HG03175 (cell line): ENCODE data around the gene PLEKHG3.

Experiments used
- ATAC-seq: cut with Tn5 transposase; IDR thresholded peaks from one replicate; pipeline ENCODE4 v1.9.1; 2021; ENCODE audit warnings: mild to moderate bottlenecking, moderate library complexity; ENCODE audit not compliant: unreplicated experiment

The PLEKHG3 gene

GRCh38 chr14:64725261-64725815 is 21.1 kb downstream of the PLEKHG3 start:
- ATAC-seq, result no peak

DNA sequence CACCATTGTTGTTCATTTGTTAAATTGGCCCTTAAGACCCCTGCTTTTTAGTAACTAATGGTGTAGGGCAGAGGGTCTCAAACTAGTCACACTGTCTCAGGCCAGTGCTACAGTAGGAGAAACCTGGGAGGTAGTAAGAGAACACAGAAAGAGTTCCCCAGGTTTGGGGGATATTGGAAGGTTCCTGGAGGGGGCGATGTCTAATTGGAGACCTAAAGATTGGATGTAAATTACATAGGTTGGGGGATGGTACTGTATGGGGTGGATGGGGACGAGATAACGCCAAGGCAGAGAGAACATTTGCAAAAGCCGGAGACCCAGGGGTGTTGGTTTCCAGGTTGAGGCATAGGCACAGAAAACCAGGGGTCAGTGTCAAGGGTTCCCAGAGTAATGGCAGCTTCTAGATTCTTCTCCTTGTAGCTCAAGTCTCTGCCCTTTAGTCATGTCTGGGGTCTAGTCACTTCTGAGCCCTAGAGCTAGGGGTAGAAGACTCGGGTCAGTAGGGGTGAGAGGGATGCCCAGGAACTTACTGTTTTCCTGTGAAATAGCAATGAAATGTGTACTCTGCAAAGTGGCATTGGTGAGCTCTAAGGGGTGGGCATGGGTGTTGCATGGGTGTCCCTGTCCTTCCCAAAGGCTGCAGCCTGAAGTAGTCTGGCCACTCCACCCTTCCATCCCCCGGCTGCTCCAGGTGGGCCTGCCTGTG is 21.8 kb downstream of the PLEKHG3 start:
- no peak for ATAC-seq

DNA sequence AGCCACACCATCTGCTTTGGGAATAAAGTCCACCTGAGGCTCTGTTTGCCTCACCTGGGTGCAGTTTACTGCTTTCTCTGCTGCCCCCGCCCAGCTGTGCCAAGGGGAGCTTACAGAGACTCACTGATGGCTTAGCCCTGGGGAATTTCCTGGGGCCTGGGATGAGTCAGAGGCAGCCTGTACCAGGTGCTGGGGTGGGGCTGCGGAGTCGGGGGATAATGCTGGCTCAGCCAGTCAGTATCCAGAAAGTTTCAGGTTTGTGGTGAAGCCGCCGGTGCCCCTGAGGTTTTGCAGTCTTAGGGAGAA is 22.3 kb downstream of the PLEKHG3 start:
- ATAC-seq, result no peak

DNA sequence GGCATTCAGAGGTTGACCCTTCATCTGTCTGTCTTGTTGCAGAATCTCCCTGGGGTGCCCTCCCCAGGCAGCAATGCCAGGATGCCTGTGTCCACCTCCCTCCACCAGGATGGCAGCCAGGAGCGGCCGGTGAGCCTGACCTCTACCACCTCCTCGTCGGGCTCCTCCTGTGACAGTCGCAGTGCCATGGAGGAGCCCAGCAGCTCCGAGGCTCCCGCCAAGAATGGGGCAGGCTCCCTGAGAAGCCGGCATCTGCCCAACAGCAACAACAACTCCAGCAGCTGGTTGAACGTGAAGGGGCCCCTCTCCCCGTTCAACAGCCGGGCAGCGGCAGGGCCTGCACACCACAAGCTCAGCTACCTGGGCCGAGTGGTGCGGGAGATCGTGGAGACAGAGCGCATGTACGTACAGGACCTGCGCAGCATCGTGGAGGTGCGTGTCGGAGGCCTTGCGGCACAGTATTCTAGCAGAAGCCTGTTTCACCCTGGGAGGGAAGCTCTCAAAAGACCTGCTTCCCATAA is 23.4 kb downstream of the PLEKHG3 start:
- ATAC-seq, result no peak

GRCh38 chr14:64728106-64728505 is 23.9 kb downstream of the PLEKHG3 start:
- ATAC-seq, result no peak

- ATAC-seq, result no peak
Observed at GRCh38 chr14:64728856-64729255, 24.6 kb downstream of the PLEKHG3 start.

DNA sequence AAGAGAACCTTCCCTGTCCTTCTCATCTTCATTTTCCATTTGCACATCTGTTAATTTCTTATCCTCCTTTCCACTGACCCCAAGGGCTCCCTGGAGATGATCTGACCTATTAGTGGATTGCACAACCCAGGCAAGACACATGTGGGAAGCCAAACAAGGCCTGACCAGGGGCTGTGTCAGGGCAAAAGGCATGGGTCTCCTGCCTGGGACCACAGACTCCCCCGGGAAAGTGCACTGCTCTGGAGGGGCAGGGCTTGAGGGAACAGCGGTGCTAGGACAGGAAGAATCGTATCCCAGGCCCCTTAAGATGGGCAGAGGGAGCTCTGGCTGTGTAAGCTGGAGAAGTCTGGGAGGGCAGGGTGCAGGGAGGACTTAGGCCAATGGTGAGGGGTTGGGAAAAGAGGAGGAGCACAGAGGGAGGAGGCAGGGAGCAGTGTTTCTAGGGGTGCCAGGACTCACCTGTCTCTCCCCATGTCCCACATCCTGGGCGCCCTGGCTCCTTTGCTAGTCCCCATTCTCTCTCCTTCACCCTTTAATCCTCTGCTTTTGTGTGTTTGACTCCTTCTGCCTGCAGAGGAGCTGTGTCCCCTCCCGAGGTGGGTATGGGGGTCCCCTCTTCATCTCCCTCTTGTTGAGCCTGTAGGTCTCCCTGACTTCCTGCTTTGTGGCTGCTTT is 25.3 kb downstream of the PLEKHG3 start:
- ATAC-seq, result no peak

GRCh38 chr14:64730061-64730440 is 25.8 kb downstream of the PLEKHG3 start:
- no peak for ATAC-seq

DNA sequence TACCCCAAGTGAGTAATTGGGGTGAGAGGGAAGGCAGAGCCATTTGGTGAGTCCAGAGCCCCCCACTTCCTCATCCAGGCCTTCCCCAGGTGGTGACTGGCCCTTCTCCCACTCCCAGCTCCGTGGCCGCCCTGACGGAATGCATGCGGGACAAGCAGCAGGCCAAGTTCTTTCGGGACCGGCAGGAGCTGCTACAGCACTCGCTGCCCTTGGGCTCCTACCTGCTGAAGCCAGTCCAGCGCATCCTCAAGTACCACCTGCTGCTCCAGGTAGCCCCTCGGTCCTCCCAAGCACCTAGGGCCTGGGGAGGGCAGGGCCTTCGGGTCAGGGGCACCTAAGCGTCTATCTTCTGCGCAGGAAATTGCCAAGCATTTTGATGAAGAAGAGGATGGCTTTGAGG is 26.5 kb downstream of the PLEKHG3 start:
- ATAC-seq, result no peak

GRCh38 chr14:64731141-64731581 is 26.9 kb downstream of the PLEKHG3 start:
- no peak for ATAC-seq

GRCh38 chr14:64732066-64732465 is 27.8 kb downstream of the PLEKHG3 start:
- ATAC-seq, result no peak

DNA sequence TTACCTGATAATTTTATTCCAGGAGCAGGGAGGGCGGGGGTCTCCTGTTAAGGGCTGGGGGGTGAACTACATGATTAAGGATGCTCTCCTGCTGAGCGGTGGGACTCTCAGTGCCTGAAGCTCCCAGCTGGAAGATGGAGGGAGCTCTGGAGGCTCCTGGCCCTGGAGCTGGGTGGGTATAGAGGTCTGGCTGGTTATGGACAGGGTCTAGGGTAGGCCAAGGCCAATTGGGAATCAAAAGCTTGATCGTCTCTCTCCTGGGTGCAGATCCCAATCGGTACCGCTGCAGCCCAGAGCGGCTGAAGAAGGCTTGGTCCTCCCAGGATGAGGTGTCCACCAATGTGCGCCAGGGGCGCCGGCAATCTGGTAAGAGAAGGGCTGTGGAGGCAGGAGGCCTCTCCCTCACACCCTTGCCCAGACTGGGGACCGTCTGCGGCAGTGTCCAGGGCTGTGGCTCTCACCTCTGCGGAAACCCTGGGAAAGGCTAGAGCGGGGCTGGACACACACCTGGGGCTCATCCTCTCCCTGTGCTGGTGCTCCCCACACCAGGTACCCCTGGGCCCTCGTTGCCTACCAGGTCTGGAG is 28.4 kb downstream of the PLEKHG3 start:
- no peak for ATAC-seq

DNA sequence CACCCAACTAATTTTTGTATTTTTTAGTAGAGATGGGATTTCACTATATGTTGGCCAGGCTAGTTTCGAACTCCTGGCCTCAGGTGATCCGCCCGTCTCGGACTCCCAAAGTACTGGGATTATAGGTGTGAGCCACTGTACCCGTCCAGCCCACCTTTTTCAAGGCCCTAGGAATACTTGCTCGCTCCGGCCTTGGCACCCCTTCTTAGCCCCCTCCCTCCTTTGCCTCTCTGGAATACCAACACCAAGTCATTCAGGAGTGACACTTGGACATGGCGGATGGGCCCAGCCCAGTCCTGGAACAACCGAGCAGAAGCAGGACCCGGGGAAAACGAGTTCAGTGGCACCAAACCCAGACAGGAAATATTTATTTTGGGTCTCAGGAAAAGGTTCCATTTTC is 29.1 kb downstream of the PLEKHG3 start:
- no peak for ATAC-seq

- ATAC-seq, result no peak
Observed at GRCh38 chr14:64733899-64734298, 29.7 kb downstream of the PLEKHG3 start.

- no peak for ATAC-seq
Observed at GRCh38 chr14:64734990-64735389, 30.8 kb downstream of the PLEKHG3 start.

GRCh38 chr14:64736271-64737169 is 32.3 kb downstream of the PLEKHG3 start:
- ATAC-seq, result no peak

GRCh38 chr14:64737391-64738280 is 33.4 kb downstream of the PLEKHG3 start:
- ATAC-seq, result no peak

GRCh38 chr14:64738281-64738804 is 34.1 kb downstream of the PLEKHG3 start:
- no peak for ATAC-seq

GRCh38 chr14:64741200-64741599 is 37.0 kb downstream of the PLEKHG3 start:
- no peak for ATAC-seq

GRCh38 chr14:64741961-64742360 is 37.7 kb downstream of the PLEKHG3 start:
- no peak for ATAC-seq
